HG03103 (cell line): ENCODE results near the gene C2CD4D.

Experiments used
- ATAC-seq: cut with Tn5 transposase; IDR thresholded peaks from one replicate; pipeline ENCODE4 v1.9.1; 2021; ENCODE audit warnings: low read depth; ENCODE audit not compliant: unreplicated experiment

The C2CD4D gene

GRCh38 chr1:151835596-151835995, 4.0 kb downstream of the C2CD4D start:
- ATAC-seq: no peak

- ATAC-seq: no peak
Measured at GRCh38 chr1:151834239-151834638, 5.4 kb downstream of the C2CD4D start.

GRCh38 chr1:151833172-151833900, 6.3 kb downstream of the C2CD4D start:
- no peak for ATAC-seq

GRCh38 chr1:151832318-151832980, 7.2 kb downstream of the C2CD4D start:
- ATAC-seq: no peak

- ATAC-seq: no peak
Measured at GRCh38 chr1:151831605-151832004, 8.0 kb downstream of the C2CD4D start, which contains the start of gene RORC. TSS of gene RORC (minus strand) at chr1:151831802. CDS start at chr1:151831764, 38 bp downstream.

- no peak for ATAC-seq
Measured at GRCh38 chr1:151831256-151831591, 8.4 kb downstream of the C2CD4D start.

- no peak for ATAC-seq
Measured at GRCh38 chr1:151830055-151830454, 9.6 kb downstream of the C2CD4D start.

- no peak for ATAC-seq
Measured at GRCh38 chr1:151829352-151830046, 10.1 kb downstream of the C2CD4D start.

- ATAC-seq: no peak
Measured at GRCh38 chr1:151828921-151829320, 10.7 kb downstream of the C2CD4D start.

GRCh38 chr1:151827853-151828252, 11.8 kb downstream of the C2CD4D start:
- ATAC-seq: no peak

GRCh38 chr1:151825751-151826660, 13.6 kb downstream of the C2CD4D start:
- no peak for ATAC-seq

- ATAC-seq: no peak
Measured at GRCh38 chr1:151825204-151825603, 14.4 kb downstream of the C2CD4D start.

GRCh38 chr1:151823175-151823574, 16.4 kb downstream of the C2CD4D start:
- ATAC-seq: no peak

- ATAC-seq: no peak
Measured at GRCh38 chr1:151822404-151822803, 17.2 kb downstream of the C2CD4D start.

- ATAC-seq: no peak
Measured at GRCh38 chr1:151820940-151821339, 18.7 kb downstream of the C2CD4D start.

GRCh38 chr1:151819976-151820623, 19.5 kb downstream of the C2CD4D start:
- ATAC-seq: no peak

GRCh38 chr1:151819227-151819835, 20.3 kb downstream of the C2CD4D start:
- no peak for ATAC-seq

GRCh38 chr1:151817353-151817730, 22.3 kb downstream of the C2CD4D start:
- no peak for ATAC-seq

GRCh38 chr1:151816548-151817352, 22.9 kb downstream of the C2CD4D start:
- ATAC-seq: no peak
